Loucy (cell line): ENCODE data around the gene PEAK1.

Experiments
- H2AFZ ChIP-seq: fragments of 200-600 bp; sonication (generic); 2 replicates; pipeline ENCODE4 v1.6.0; 2016; ENCODE audit warnings: antibody characterized with exemption, mild to moderate bottlenecking, low read length, moderate library complexity
- H3F3A ChIP-seq: fragments of 200-600 bp; 2 replicates; pipeline ENCODE4 v1.6.0; 2016; ENCODE audit warnings: antibody characterized with exemption, low read depth, mild to moderate bottlenecking
- H3K27me3 ChIP-seq: fragments of 200-600 bp; sonication (generic); 2 replicates; pipeline ENCODE4 v1.6.1; 2014; ENCODE audit warnings: low read length, mild to moderate bottlenecking; ENCODE audit not compliant: insufficient read depth, poor library complexity, severe bottlenecking
- H3K36me3 ChIP-seq: fragments of 200-600 bp; sonication (generic); 2 replicates; pipeline ENCODE4 v1.6.1; 2016; ENCODE audit warnings: low read length; ENCODE audit not compliant: insufficient read depth
- H3K4me1 ChIP-seq: fragments of 200-600 bp; sonication (generic); 2 replicates; pipeline ENCODE4 v1.5.1; 2014; ENCODE audit warnings: low read length, mild to moderate bottlenecking; ENCODE audit not compliant: insufficient read depth, poor library complexity, severe bottlenecking
- H3K4me2 ChIP-seq: fragments of 200-600 bp; sonication (generic); 2 replicates; pipeline ENCODE4 v1.6.0; 2014; ENCODE audit warnings: antibody characterized with exemption, low read length, low read depth, mild to moderate bottlenecking; ENCODE audit not compliant: poor library complexity, severe bottlenecking
- H3K4me3 ChIP-seq: fragments of 200-600 bp; sonication (generic); 2 replicates; pipeline ENCODE4 v1.5.1; 2014; ENCODE audit warnings: low read length, mild to moderate bottlenecking, mixed read lengths; ENCODE audit not compliant: poor library complexity, severe bottlenecking
- H3K79me2 ChIP-seq: fragments of 200-600 bp; sonication (generic); 2 replicates; pipeline ENCODE4 v1.6.1; 2014; ENCODE audit warnings: low read length; ENCODE audit not compliant: insufficient read depth
- H3K9ac ChIP-seq: fragments of 200-600 bp; sonication (generic); 2 replicates; pipeline ENCODE4 v1.6.0; 2014; ENCODE audit warnings: mild to moderate bottlenecking, low read depth, low read length, moderate library complexity; ENCODE audit not compliant: poor library complexity, severe bottlenecking
- H3K9me2 ChIP-seq: fragments of 200-600 bp; sonication (generic); replicated peaks from 2 replicates; pipeline ENCODE4 v1.6.1; 2016; ENCODE audit warnings: low read depth, low read length, mixed read lengths
- H3K9me3 ChIP-seq: fragments of 200-600 bp; sonication (generic); 2 replicates; pipeline ENCODE4 v1.6.1; 2014; ENCODE audit warnings: mild to moderate bottlenecking, antibody characterized with exemption, low read length, low read depth; ENCODE audit not compliant: insufficient read depth
- H4K20me1 ChIP-seq: fragments of 200-600 bp; sonication (generic); 2 replicates; pipeline ENCODE4 v1.6.0; 2014; ENCODE audit warnings: antibody characterized with exemption, low read length, mild to moderate bottlenecking; ENCODE audit not compliant: insufficient read depth, poor library complexity, severe bottlenecking
- CTCF ChIP-seq: fragments of 200-600 bp; sonication (generic); conservative IDR thresholded peaks from 2 replicates; pipeline ENCODE4 v1.5.1; 2014; ENCODE audit warnings: mild to moderate bottlenecking, antibody characterized with exemption, low read length
- EZH2phosphoT487 ChIP-seq: fragments of 200-600 bp; IDR thresholded peaks from 2 replicates; pipeline ENCODE4 v1.6.1; 2018; ENCODE audit warnings: antibody characterized with exemption, mild to moderate bottlenecking, moderate library complexity, borderline replicate concordance

Gene PEAK1

GRCh38 chr15:77148191-77148590 is 271.7 kb downstream of the PEAK1 start:
- no peaks in the 10 kb centered on the region for H3F3A ChIP-seq

GRCh38 chr15:77145370-77145769 is 274.5 kb downstream of the PEAK1 start:
- Histone ChIP-seq H3K27me3 (no peaks in the 10 kb centered on the region), H3K79me2 (no peaks in the 10 kb centered on the region), H3F3A (no peaks in the 10 kb centered on the region), H3K36me3 (peaks cover 7% of the 10 kb centered on the region), H3K9ac (no peak overlapping the region), H3K4me1 (peaks cover 11% of the 10 kb centered on the region), H3K4me3 (no peak overlapping the region), H3K9me3 (peaks cover 3% of the 10 kb centered on the region; the same call in 1 of the 2 replicates), H3K9me2 (no peaks in the 10 kb centered on the region), H2AFZ (no peak overlapping the region), H4K20me1 (no peaks in the 10 kb centered on the region), H3K4me2 (no peak overlapping the region)
- TF ChIP-seq CTCF (no peak), EZH2phosphoT487 (no peak)

More at GRCh38 chr15:77148191-77148590, 271.7 kb downstream of the PEAK1 start:
- Histone ChIP-seq H3K79me2 (no peaks in the 10 kb centered on the region), H2AFZ (no peak overlapping the region), H3K9me3 (no peaks in the 10 kb centered on the region), H3K4me3 (no peak overlapping the region), H3K36me3 (no peaks in the 10 kb centered on the region), H3K9ac (no peak overlapping the region), H4K20me1 (no peaks in the 10 kb centered on the region), H3K4me2 (no peak overlapping the region), H3K27me3 (no peaks in the 10 kb centered on the region), H3K9me2 (no peaks in the 10 kb centered on the region), H3K4me1 (peaks cover 9% of the 10 kb centered on the region)
- no peak for TF ChIP-seq CTCF
- no peak for TF ChIP-seq EZH2phosphoT487

GRCh38 chr15:77144492-77145070 is 275.3 kb downstream of the PEAK1 start:
- Histone ChIP-seq H3K9ac (no peak overlapping the region), H2AFZ (no peak overlapping the region), H3K4me1 (peaks cover 11% of the 10 kb centered on the region), H3K9me3 (peaks cover 7% of the 10 kb centered on the region; the same call in 1 of the 2 replicates), H3K36me3 (peaks cover 11% of the 10 kb centered on the region), H3K9me2 (no peaks in the 10 kb centered on the region), H3K79me2 (no peaks in the 10 kb centered on the region), H3K27me3 (no peaks in the 10 kb centered on the region), H4K20me1 (no peaks in the 10 kb centered on the region), H3K4me3 (no peak overlapping the region), H3F3A (no peaks in the 10 kb centered on the region), H3K4me2 (no peak overlapping the region)
- TF ChIP-seq CTCF (no peak), EZH2phosphoT487 (no peak)
